ENCODE data around the gene MCM7.

DNA sequence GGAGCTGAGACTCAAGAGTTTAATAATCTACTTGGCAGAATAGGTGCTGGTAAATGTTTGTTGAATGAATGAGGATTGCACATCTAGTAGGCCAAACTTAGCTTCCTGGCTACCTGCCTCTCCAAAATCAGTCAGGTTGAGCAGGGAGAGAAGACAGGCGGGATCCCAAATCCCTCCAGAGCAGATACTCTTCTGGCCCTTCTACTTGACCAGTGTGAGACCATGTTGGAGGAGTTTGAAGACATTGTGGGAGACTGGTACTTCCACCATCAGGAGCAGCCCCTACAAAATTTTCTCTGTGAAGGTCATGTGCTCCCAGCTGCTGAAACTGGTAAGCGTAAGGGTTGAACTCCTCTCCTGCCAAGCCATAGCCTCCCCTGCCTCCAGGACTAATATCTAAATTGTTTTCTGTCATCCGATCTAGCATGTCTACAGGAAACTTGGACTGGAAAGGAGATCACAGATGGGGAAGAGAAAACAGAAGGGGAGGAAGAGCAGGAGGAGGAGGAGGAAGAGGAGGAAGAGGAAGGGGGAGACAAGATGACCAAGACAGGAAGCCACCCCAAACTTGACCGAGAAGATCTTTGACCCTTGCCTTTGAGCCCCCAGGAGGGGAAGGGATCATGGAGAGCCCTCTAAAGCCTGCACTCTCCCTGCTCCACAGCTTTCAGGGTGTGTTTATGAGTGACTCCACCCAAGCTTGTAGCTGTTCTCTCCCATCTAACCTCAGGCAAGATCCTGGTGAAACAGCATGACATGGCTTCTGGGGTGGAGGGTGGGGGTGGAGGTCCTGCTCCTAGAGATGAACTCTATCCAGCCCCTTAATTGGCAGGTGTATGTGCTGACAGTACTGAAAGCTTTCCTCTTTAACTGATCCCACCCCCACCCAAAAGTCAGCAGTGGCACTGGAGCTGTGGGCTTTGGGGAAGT, 23.4 kb upstream of the MCM7 start:
- TF ChIP-seq, protein P1, sequence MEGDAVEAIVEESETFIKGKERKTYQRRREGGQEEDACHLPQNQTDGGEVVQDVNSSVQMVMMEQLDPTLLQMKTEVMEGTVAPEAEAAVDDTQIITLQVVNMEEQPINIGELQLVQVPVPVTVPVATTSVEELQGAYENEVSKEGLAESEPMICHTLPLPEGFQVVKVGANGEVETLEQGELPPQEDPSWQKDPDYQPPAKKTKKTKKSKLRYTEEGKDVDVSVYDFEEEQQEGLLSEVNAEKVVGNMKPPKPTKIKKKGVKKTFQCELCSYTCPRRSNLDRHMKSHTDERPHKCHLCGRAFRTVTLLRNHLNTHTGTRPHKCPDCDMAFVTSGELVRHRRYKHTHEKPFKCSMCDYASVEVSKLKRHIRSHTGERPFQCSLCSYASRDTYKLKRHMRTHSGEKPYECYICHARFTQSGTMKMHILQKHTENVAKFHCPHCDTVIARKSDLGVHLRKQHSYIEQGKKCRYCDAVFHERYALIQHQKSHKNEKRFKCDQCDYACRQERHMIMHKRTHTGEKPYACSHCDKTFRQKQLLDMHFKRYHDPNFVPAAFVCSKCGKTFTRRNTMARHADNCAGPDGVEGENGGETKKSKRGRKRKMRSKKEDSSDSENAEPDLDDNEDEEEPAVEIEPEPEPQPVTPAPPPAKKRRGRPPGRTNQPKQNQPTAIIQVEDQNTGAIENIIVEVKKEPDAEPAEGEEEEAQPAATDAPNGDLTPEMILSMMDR (IDR thresholded peaks at IDR 0.05; ENCODE audit: low read depth, low read length, poor library complexity, severe bottlenecking), result no peak
- TF ChIP-seq EZH2phosphoT487 (IDR thresholded peaks at IDR 0.05; ENCODE audit: borderline replicate concordance, low read length), result no peak

Measured in DOHH2 (cell line).